Measurements from ENCODE around the gene PROM2. TPM values are rescaled to one million over a fixed set of nuclear protein-coding genes. Genes with fewer than 3 reads are reported as not detected.
A peak's percentile ranks its signal among the peaks of the same experiment; 100 is the strongest.

PROM2 gene
- total and polyA plus RNA-seq, 7 experiments from 2014 or later, result 0.24 to 1.2 (median 0.57) TPM; not detected in 2

DNA sequence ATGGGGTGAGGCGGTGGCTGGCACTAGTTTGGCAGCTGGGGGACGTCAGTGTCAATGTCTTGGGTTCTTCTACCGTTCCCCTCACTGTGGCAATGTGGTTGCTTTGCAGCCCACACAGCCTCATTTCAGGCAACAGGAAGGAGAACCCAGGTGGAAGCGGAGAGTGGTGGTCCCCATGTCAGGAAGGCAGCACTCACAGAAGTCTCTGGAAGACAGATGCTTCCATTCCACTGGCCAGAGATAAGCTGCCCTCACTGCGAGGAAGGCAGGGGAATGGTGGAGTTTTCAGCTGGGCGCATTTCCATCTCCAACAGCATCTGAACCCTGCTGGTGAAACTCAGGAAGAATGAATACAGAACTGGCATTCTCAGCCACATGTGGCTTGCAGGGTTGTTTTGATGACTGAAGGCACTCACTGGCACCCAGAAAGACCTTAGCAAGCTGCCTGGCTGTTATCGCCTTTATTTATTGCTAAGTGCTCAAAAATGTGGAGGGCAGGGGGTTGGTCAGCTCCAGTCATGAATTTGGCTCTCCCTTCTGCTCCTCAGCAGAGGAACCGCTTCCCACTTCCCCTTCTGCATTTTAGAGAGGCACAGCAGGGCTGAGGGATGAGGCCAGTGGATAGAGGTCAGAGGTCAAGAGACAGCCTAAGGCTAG is 42.3 kb downstream of the PROM2 start:
- Mint-ChIP-seq H3K36me3 (no peaks in the 10 kb centered on the region), H3K4me3 (no peak overlapping the region), H3K27ac (no peak overlapping the region), H3K4me1 (peaks cover 0 to 5% (median 0%) of the 10 kb centered on the region in 7 donors), H3K27me3 (peaks cover 0 to 7% (median 0%) of the 10 kb centered on the region in 5 donors), H3K9me3 (no peaks in the 10 kb centered on the region)
- Histone ChIP-seq H3K27me3 (ENCODE audit: control insufficient read depth in 2 of 2, insufficient read depth in 2 of 2, low read length in 2 of 2) (no peaks in the 10 kb centered on the region), H3K4me3 (ENCODE audit: low read length) (no peak overlapping the region), H3K4me1 (ENCODE audit: control insufficient read depth in 2 of 2, insufficient read depth in 2 of 2, low read length in 2 of 2) (no peaks in the 10 kb centered on the region), H3K27ac (ENCODE audit: low read depth, low read length) (no peak overlapping the region), H3K9me3 (ENCODE audit: control insufficient read depth in 2 of 3, low read length in 3 of 3) (no peaks in the 10 kb centered on the region), H3K36me3 (ENCODE audit: control insufficient read depth in 2 of 3, insufficient read depth in 3 of 3, low read length in 3 of 3) (no peaks in the 10 kb centered on the region)
- ChIA-PET POLR2A (no interaction called here), CTCF (no interaction called here)
- no peak for DNase-seq
- ATAC-seq, result no peak
- intact Hi-C loops (cut with micrococcal nuclease), result loop anchor here in 1 of 2 donors (10.0 kb wide), 1 partner anchor 122 kb away; no protein-coding TSS in a partner anchor

DNA sequence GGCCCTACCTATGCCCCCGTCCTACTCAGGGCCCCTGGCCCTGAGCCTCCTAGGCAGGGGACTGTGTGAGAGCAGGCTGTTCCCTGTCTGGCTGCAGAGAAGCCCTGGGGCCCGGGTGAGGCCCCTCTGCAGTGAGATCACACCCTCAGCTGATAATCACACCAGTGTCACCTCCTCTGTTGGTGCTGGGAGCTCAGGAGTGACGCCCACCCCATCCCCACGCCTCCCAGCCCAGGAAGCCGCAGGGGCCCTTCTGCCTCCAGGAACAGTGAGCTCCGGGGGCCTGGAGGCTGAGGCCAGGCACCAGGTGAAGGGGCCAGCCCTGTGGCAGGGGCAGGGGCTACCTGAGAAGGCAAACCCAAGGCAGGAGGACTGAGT is 42.9 kb downstream of the PROM2 start:
- peaks cover 0 to 7% (median 0%) of the 10 kb centered on the region in 5 donors for H3K27me3 Mint-ChIP-seq
- no peaks in the 10 kb centered on the region for H3K36me3 ChIP-seq (ENCODE audit: control insufficient read depth in 2 of 3, insufficient read depth in 3 of 3, low read length in 3 of 3)
- no peaks in the 10 kb centered on the region for H3K4me1 ChIP-seq (ENCODE audit: control insufficient read depth in 2 of 2, insufficient read depth in 2 of 2, low read length in 2 of 2)
- no peak for ATAC-seq
- intact Hi-C loops (cut with micrococcal nuclease), result loop anchor here in 1 of 2 donors (10.0 kb wide), 1 partner anchor 122 kb away; no protein-coding TSS in a partner anchor
- H3K9me3 Mint-ChIP-seq, result no peaks in the 10 kb centered on the region
- H3K4me3 Mint-ChIP-seq, result no peak overlapping the region
- H3K4me3 ChIP-seq (ENCODE audit: low read length), result no peak overlapping the region
- H3K36me3 Mint-ChIP-seq, result no peaks in the 10 kb centered on the region
- no peak overlapping the region for H3K27ac Mint-ChIP-seq
- no peak for DNase-seq
- ChIA-PET POLR2A (no interaction called here), CTCF (no interaction called here)
- no peak overlapping the region for H3K27ac ChIP-seq (ENCODE audit: low read depth, low read length)
- H3K27me3 ChIP-seq (ENCODE audit: control insufficient read depth in 2 of 2, insufficient read depth in 2 of 2, low read length in 2 of 2), result no peaks in the 10 kb centered on the region
- no peaks in the 10 kb centered on the region for H3K9me3 ChIP-seq (ENCODE audit: control insufficient read depth in 2 of 3, low read length in 3 of 3)
- H3K4me1 Mint-ChIP-seq, result peaks cover 0 to 5% (median 0%) of the 10 kb centered on the region in 7 donors

DNA sequence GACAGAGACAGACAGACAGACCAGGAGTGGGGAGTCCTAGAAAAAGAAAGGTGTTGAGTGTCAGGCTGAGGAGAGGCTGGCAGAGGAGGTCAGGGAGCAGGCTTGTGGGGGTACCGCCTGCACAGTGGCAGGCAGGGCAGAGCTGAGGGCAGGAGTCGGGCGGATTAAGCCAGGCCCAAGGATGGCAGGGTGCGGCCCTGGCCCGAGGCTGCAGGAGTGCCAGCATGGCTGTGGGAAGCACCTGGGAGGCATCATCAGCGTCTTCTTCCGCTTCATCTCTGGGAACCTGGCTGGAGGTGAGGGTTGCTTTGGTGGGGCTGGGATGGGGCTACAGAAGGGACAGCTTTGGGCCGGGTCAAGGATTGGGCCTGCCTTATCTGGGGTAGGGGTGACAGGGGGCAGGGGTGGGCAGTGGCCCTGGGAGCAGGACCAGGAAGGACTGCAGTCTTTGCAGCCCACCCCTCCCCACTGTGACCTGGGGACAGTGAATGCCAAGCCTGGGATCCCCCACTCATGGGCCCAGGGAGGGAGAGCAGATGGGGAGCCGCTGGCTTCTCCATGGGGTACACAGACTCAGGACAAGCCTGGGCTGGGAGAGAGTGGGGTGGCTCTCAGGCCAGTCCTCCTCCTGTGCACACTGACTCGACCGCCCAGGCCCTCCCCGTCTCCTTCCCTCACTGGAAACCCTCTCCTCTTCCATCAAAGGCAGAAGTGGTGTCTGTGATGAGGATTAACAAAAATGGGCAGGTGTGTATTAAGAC is 43.6 kb downstream of the PROM2 start:
- no peak overlapping the region for H3K4me3 Mint-ChIP-seq
- H3K27ac Mint-ChIP-seq, result peak overlapping the region in 1 of 9 donors; percentile 64
- no peaks in the 10 kb centered on the region for H3K36me3 ChIP-seq (ENCODE audit: control insufficient read depth in 2 of 3, insufficient read depth in 3 of 3, low read length in 3 of 3)
- no peak overlapping the region for H3K4me3 ChIP-seq (ENCODE audit: low read length)
- intact Hi-C loops (cut with micrococcal nuclease), result loop anchor here in 1 of 2 donors (10.0 kb wide), 1 partner anchor 123 kb away; no protein-coding TSS in a partner anchor
- peaks cover 0 to 5% (median 0%) of the 10 kb centered on the region in 7 donors for H3K4me1 Mint-ChIP-seq
- peaks cover 0 to 7% (median 0%) of the 10 kb centered on the region in 5 donors for H3K27me3 Mint-ChIP-seq
- ATAC-seq, result no peak
- CTCF ChIA-PET, result no interaction called here
- POLR2A ChIA-PET, result no interaction called here
- no peaks in the 10 kb centered on the region for H3K9me3 Mint-ChIP-seq
- H3K9me3 ChIP-seq (ENCODE audit: control insufficient read depth in 2 of 3, low read length in 3 of 3), result no peaks in the 10 kb centered on the region
- H3K36me3 Mint-ChIP-seq, result no peaks in the 10 kb centered on the region
- H3K27ac ChIP-seq (ENCODE audit: low read depth, low read length), result no peak overlapping the region
- H3K27me3 ChIP-seq (ENCODE audit: control insufficient read depth in 2 of 2, insufficient read depth in 2 of 2, low read length in 2 of 2), result no peaks in the 10 kb centered on the region
- DNase-seq, result no peak
- H3K4me1 ChIP-seq (ENCODE audit: control insufficient read depth in 2 of 2, insufficient read depth in 2 of 2, low read length in 2 of 2), result no peaks in the 10 kb centered on the region

DNA sequence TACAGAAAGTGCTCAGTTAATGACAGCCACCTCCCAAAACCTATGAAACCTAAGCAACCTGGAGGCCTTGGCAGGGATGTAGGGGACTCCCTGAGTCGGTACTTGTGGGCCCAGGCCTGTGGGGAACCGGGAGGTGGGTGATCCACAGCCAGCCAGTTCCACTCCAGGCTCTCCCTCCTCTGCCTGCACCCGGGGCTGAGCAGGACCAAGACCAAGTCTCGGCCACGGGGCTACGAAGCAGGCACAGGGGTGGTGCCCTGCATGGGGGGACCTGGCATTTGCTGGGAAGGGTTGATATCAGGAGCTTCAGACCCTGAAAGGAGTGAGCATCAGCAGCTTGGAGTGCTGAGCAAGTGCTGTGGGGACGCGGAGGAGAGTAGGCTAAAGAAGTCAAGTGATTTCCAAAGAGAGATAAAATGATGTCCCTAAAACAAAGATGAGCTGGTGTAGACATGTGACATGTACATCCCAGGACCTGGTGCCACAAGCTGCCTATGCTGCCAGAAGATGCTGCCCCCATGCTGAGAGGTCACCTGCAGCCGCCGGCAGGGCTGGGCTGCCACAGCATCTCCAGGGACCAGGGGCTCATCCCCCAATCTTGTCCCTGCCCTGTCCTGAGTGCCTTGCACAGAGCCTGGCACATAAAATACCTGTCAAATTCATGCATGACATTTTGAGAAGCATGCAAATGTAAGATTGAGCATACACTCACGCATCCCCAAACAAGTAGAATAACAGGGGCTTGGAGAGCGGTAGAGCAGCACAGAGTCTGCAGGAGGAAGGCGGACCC is 44.4 kb downstream of the PROM2 start:
- Mint-ChIP-seq H3K27me3 (peaks cover 0 to 7% (median 0%) of the 10 kb centered on the region in 5 donors), H3K27ac (no peak overlapping the region), H3K4me1 (peaks cover 0 to 5% (median 0%) of the 10 kb centered on the region in 7 donors), H3K9me3 (no peaks in the 10 kb centered on the region), H3K4me3 (no peak overlapping the region), H3K36me3 (no peaks in the 10 kb centered on the region)
- DNase-seq, result no peak
- no peak for ATAC-seq
- intact Hi-C loops (cut with micrococcal nuclease), result loop anchor here in 1 of 2 donors (10.0 kb wide), 1 partner anchor 124 kb away; no protein-coding TSS in a partner anchor
- H3K4me3 ChIP-seq (ENCODE audit: low read length), result no peak overlapping the region
- no peaks in the 10 kb centered on the region for H3K4me1 ChIP-seq (ENCODE audit: control insufficient read depth in 2 of 2, insufficient read depth in 2 of 2, low read length in 2 of 2)
- H3K36me3 ChIP-seq (ENCODE audit: control insufficient read depth in 2 of 3, insufficient read depth in 3 of 3, low read length in 3 of 3), result no peaks in the 10 kb centered on the region
- POLR2A ChIA-PET, result no interaction called here
- H3K27me3 ChIP-seq (ENCODE audit: control insufficient read depth in 2 of 2, insufficient read depth in 2 of 2, low read length in 2 of 2), result no peaks in the 10 kb centered on the region
- H3K9me3 ChIP-seq (ENCODE audit: control insufficient read depth in 2 of 3, low read length in 3 of 3), result no peaks in the 10 kb centered on the region
- CTCF ChIA-PET, result no interaction called here
- no peak overlapping the region for H3K27ac ChIP-seq (ENCODE audit: low read depth, low read length)

DNA sequence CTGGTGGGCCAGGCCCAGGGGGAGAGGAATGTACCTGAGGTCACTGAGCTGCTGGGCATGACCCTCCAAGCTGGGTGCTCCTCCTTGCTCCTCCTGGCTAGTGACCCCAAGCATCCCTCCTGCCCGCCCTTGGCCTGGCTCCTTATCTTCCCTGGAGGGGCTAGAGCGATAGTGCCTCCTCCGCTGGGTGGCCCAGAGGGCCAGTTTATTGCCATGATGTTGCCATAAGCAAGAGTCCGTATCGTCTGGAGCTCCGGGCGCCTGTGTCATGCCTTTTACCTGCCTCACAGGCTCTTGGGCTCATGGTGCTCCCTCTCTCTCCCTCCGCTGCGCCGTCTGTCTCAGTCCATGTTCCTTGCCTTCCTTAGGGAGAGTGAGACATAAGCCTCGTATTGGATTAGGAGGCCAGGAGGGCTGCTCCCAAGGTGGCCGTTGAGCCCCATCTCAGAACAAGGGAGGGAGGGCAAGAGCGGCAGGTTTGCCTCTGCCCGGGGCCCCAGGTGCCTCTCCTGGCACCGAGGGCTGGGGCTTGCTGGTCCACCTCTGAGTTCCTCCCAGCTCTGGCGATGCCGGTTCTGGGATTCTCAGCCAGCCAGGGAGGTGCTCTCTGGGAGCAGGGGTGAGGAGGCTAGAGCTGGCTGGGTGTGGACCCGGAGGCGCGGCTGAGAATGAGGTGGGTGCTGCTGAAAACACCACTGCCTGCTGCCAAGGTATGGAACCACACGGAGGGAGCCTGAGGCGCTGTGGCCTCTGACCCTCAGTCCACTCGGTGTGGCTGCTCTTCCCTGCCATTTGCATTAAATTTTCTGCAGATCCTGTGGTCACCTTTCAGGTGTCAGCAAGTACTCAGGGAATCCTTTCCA is 45.5 kb downstream of the PROM2 start:
- CTCF ChIA-PET, result no interaction called here
- Mint-ChIP-seq H3K27me3 (peaks cover 0 to 7% (median 0%) of the 10 kb centered on the region in 5 donors), H3K36me3 (no peaks in the 10 kb centered on the region), H3K27ac (no peak overlapping the region), H3K4me1 (peaks cover 0 to 5% (median 0%) of the 10 kb centered on the region in 7 donors), H3K9me3 (no peaks in the 10 kb centered on the region), H3K4me3 (no peak overlapping the region)
- DNase-seq (no peak), ATAC-seq (no peak)
- Histone ChIP-seq H3K4me1 (ENCODE audit: control insufficient read depth in 2 of 2, insufficient read depth in 2 of 2, low read length in 2 of 2) (no peaks in the 10 kb centered on the region), H3K27me3 (ENCODE audit: control insufficient read depth in 2 of 2, insufficient read depth in 2 of 2, low read length in 2 of 2) (no peaks in the 10 kb centered on the region), H3K36me3 (ENCODE audit: control insufficient read depth in 2 of 3, insufficient read depth in 3 of 3, low read length in 3 of 3) (no peaks in the 10 kb centered on the region), H3K4me3 (ENCODE audit: low read length) (no peak overlapping the region), H3K9me3 (ENCODE audit: control insufficient read depth in 2 of 3, low read length in 3 of 3) (no peaks in the 10 kb centered on the region), H3K27ac (ENCODE audit: low read depth, low read length) (no peak overlapping the region)
- intact Hi-C loops (cut with micrococcal nuclease), result loop anchor here in 1 of 2 donors (10.0 kb wide), 1 partner anchor 125 kb away; no protein-coding TSS in a partner anchor
- POLR2A ChIA-PET, result no interaction called here

DNA sequence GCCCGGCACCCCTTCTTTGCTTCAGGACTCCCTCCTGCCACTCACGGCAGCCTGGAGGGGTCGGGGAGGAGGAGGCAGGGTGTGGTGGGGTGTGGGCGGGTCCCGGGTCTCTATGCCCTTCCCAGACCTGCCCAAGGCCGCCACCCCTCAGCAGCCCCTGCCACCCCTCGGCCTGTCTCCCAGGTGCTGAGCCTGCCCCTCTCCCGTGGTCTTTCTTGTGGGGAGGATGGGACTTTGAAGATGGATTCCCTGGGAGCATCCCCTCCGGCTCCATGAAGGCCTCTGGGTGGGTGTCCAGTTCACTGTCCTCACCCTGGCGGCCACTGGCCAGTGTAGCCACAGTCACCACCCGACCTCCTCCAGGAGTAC is 46.1 kb downstream of the PROM2 start:
- Mint-ChIP-seq H3K4me3 (no peak overlapping the region), H3K27ac (no peak overlapping the region), H3K27me3 (peaks cover 0 to 7% (median 0%) of the 10 kb centered on the region in 5 donors), H3K9me3 (no peaks in the 10 kb centered on the region), H3K4me1 (peaks cover 0 to 5% (median 0%) of the 10 kb centered on the region in 7 donors), H3K36me3 (no peaks in the 10 kb centered on the region)
- ATAC-seq, result no peak
- Histone ChIP-seq H3K4me3 (ENCODE audit: low read length) (no peak overlapping the region), H3K27me3 (ENCODE audit: control insufficient read depth in 2 of 2, insufficient read depth in 2 of 2, low read length in 2 of 2) (no peaks in the 10 kb centered on the region), H3K36me3 (ENCODE audit: control insufficient read depth in 2 of 3, insufficient read depth in 3 of 3, low read length in 3 of 3) (no peaks in the 10 kb centered on the region), H3K9me3 (ENCODE audit: control insufficient read depth in 2 of 3, low read length in 3 of 3) (no peaks in the 10 kb centered on the region), H3K27ac (ENCODE audit: low read depth, low read length) (no peak overlapping the region), H3K4me1 (ENCODE audit: control insufficient read depth in 2 of 2, insufficient read depth in 2 of 2, low read length in 2 of 2) (no peaks in the 10 kb centered on the region)
- DNase-seq, result no peak
- CTCF ChIA-PET, result no interaction called here
- POLR2A ChIA-PET, result no interaction called here
- intact Hi-C loops (cut with micrococcal nuclease), result no loop called here

Data from naive thymus-derived CD4-positive, alpha-beta T cell (primary cell).